Activated B cell treated with CpG ODN at 0.5 μM for 24 hours (primary cell): ENCODE results near the gene PRKN. TPM values are rescaled to one million over a fixed set of nuclear protein-coding genes. Genes with fewer than 3 reads are reported as not detected.

Source experiments
- ATAC-seq: fragments of 200-7000 bp; cut with Tn5 transposase; one replicate; pipeline ENCODE4 v1.10.0; 2021; ENCODE audit warnings: low read depth, mild to moderate bottlenecking, moderate library complexity
- CTCF ChIA-PET: fragments of 350-600 bp; sonication (Branson Sonifier 250); formaldehyde crosslinking; loops from one replicate; lab custom pipeline; 2021; ENCODE audit warnings: antibody characterized with exemption; lab: Charles Lee
- POLR2A ChIA-PET: fragments of 350-600 bp; sonication (Branson Sonifier 250); formaldehyde crosslinking; loops from one replicate; lab custom pipeline; 2021; ENCODE audit warnings: antibody characterized with exemption; lab: Charles Lee
- DNase-seq: peaks from one replicate; pipeline ENCODE4 v3.0.0; 2022
- H3K27ac Mint-ChIP-seq: one replicate; pipeline ENCODE4 v1.8.0; 2020; ENCODE audit warnings: mixed read lengths
- H3K27me3 Mint-ChIP-seq: one replicate; pipeline ENCODE4 v1.8.0; 2021; ENCODE audit warnings: mixed read lengths
- H3K36me3 Mint-ChIP-seq: one replicate; pipeline ENCODE4 v1.8.0; 2021; ENCODE audit warnings: low read depth, mixed read lengths
- H3K4me1 Mint-ChIP-seq: one replicate; pipeline ENCODE4 v1.8.0; 2021; ENCODE audit warnings: mixed read lengths
- H3K4me3 Mint-ChIP-seq: one replicate; pipeline ENCODE4 v1.8.0; 2020; ENCODE audit warnings: mild to moderate bottlenecking, mixed read lengths
- H3K9me3 Mint-ChIP-seq: one replicate; pipeline ENCODE4 v1.8.0; 2020; ENCODE audit warnings: mixed read lengths
- CTCF ChIP-seq: fragments of 200-600 bp; IDR thresholded peaks from one replicate; pipeline ENCODE4 v1.8.0; 2022; ENCODE audit warnings: antibody characterized with exemption, mild to moderate bottlenecking
- intact Hi-C: fragments of 100-400 bp; cut with micrococcal nuclease; formaldehyde crosslinking; loops from one replicate; pipeline ENCODE4 v1.15.1; 2024
- total RNA-seq: library from RNA; stranded (reverse); gene quantifications from 2 replicates; pipeline ENCODE4 v1.2.3, GENCODE V29; 2022

PRKN gene
- total RNA-seq, 1 donor from 2014 or later, result 2.3 TPM

GRCh38 chr6:161639772-161640171 lies 1087.8 kb downstream of the PRKN start:
- Mint-ChIP-seq H3K27ac (no peak overlapping the region), H3K9me3 (no peaks in the 10 kb centered on the region), H3K4me3 (no peak overlapping the region), H3K4me1 (no peaks in the 10 kb centered on the region), H3K27me3 (no peaks in the 10 kb centered on the region), H3K36me3 (no peaks in the 10 kb centered on the region)
- intact Hi-C loops, result no loop called here
- ChIA-PET POLR2A (no interaction called here), CTCF (no interaction called here)
- ATAC-seq (no peak), DNase-seq (no peak)
- no peak for TF ChIP-seq CTCF

- ATAC-seq, result no peak
- no peak overlapping the region for H3K27ac Mint-ChIP-seq
- TF ChIP-seq CTCF, result no peak
- H3K4me3 Mint-ChIP-seq, result no peak overlapping the region
- intact Hi-C loops, result no loop called here
- H3K36me3 Mint-ChIP-seq, result no peaks in the 10 kb centered on the region
- CTCF ChIA-PET, result no interaction called here
- no peaks in the 10 kb centered on the region for H3K27me3 Mint-ChIP-seq
- POLR2A ChIA-PET, result no interaction called here
- DNase-seq, result no peak
- no peaks in the 10 kb centered on the region for H3K9me3 Mint-ChIP-seq
- H3K4me1 Mint-ChIP-seq, result no peaks in the 10 kb centered on the region
Measured at GRCh38 chr6:161637658-161638057, 1089.9 kb downstream of the PRKN start.

GRCh38 chr6:161636882-161637430 lies 1090.6 kb downstream of the PRKN start:
- no peak for TF ChIP-seq CTCF
- Mint-ChIP-seq H3K36me3 (no peaks in the 10 kb centered on the region), H3K27me3 (no peaks in the 10 kb centered on the region), H3K9me3 (no peaks in the 10 kb centered on the region), H3K4me1 (no peaks in the 10 kb centered on the region), H3K4me3 (no peak overlapping the region), H3K27ac (no peak overlapping the region)
- no peak for ATAC-seq
- intact Hi-C loops, result no loop called here
- CTCF ChIA-PET, result no interaction called here
- POLR2A ChIA-PET, result no interaction called here
- DNase-seq, result no peak

- Mint-ChIP-seq H3K4me3 (no peak overlapping the region), H3K4me1 (no peaks in the 10 kb centered on the region), H3K27ac (no peak overlapping the region), H3K36me3 (no peaks in the 10 kb centered on the region), H3K27me3 (no peaks in the 10 kb centered on the region), H3K9me3 (no peaks in the 10 kb centered on the region)
- intact Hi-C loops, result no loop called here
- TF ChIP-seq CTCF, result no peak
- ChIA-PET CTCF (no interaction called here), POLR2A (no interaction called here)
- no peak for DNase-seq
- no peak for ATAC-seq
Measured at GRCh38 chr6:161635975-161636374, 1091.6 kb downstream of the PRKN start.

- no peaks in the 10 kb centered on the region for H3K4me1 Mint-ChIP-seq
- H3K9me3 Mint-ChIP-seq, result no peaks in the 10 kb centered on the region
- H3K36me3 Mint-ChIP-seq, result no peaks in the 10 kb centered on the region
- no peak overlapping the region for H3K4me3 Mint-ChIP-seq
- intact Hi-C loops, result no loop called here
- no peak for DNase-seq
- no peaks in the 10 kb centered on the region for H3K27me3 Mint-ChIP-seq
- no peak for ATAC-seq
- TF ChIP-seq CTCF, result no peak
- no peak overlapping the region for H3K27ac Mint-ChIP-seq
- ChIA-PET CTCF (no interaction called here), POLR2A (no interaction called here)
Measured at GRCh38 chr6:161634916-161635315, 1092.7 kb downstream of the PRKN start.
